Measurements from ENCODE around the gene DICER1.

DICER1 gene

DNA sequence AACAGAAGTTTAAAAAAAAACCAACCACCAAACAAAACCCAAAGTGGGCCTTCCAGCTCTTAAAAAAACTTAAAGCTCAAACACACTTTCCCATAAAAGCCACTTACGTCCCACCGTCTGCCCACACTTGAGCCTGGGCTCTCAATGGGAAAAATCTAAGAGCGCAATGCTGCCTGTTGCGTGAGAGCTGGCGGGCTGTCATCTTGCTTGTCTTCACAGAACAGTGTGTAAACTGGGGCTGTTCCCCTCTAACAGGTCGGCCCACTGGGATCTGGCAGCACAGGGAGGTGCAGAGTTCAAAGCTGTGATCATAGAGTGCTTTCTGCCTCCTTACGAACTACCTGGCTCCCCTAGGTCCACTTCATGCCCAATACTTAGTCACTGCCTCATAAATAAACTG is 80.0 kb downstream of the DICER1 start:
- Histone ChIP-seq H3K27me3 (replicated peaks; ENCODE audit: control insufficient read depth, insufficient read depth, low read length, poor library complexity, severe bottlenecking) (no peaks in the 10 kb centered on the region), H3K36me3 (ENCODE audit: control insufficient read depth, insufficient read depth, low read length) (no peaks in the 10 kb centered on the region), H3K27ac (ENCODE audit: insufficient read depth, low read length, poor library complexity, severe bottlenecking) (no peak overlapping the region), H3K4me1 (ENCODE audit: control insufficient read depth, insufficient read depth, low read length, poor library complexity, severe bottlenecking) (no peaks in the 10 kb centered on the region), H3K9me3 (ENCODE audit: control insufficient read depth, low read length) (no peaks in the 10 kb centered on the region), H3K4me3 (ENCODE audit: insufficient read depth, low read depth, low read length, poor library complexity, severe bottlenecking) (no peak overlapping the region)
- DNase-seq, result no peak

GRCh38 chr14:95075789-95076188 is 81.5 kb downstream of the DICER1 start:
- no peaks in the 10 kb centered on the region for H3K27me3 ChIP-seq (replicated peaks; ENCODE audit: control insufficient read depth, insufficient read depth, low read length, poor library complexity, severe bottlenecking)

DNA sequence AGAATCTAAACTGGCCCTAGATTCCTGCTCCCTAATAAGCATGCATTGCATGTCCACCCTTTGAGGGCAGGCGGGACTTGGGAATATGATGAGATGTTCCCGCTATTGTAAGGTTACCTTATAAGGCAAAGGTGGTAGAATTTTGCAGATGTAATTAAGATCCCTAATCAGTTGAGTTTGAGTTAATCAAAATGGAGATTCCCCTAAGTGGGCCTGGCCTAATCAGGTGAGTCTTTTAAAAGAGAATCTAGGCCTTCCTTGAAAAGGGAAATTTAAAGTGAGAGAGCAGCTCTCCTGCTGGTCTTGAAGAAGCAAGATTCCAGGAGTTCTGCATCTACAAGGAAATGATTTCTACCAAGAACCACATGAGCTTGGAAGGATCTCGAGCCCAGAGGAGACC is 83.4 kb downstream of the DICER1 start:
- Histone ChIP-seq H3K9me3 (ENCODE audit: control insufficient read depth, low read length) (no peaks in the 10 kb centered on the region), H3K4me3 (ENCODE audit: insufficient read depth, low read depth, low read length, poor library complexity, severe bottlenecking) (no peak overlapping the region), H3K27ac (ENCODE audit: insufficient read depth, low read length, poor library complexity, severe bottlenecking) (no peak overlapping the region), H3K36me3 (ENCODE audit: control insufficient read depth, insufficient read depth, low read length) (no peaks in the 10 kb centered on the region), H3K4me1 (ENCODE audit: control insufficient read depth, insufficient read depth, low read length, poor library complexity, severe bottlenecking) (no peaks in the 10 kb centered on the region), H3K27me3 (replicated peaks; ENCODE audit: control insufficient read depth, insufficient read depth, low read length, poor library complexity, severe bottlenecking) (no peaks in the 10 kb centered on the region)
- DNase-seq, result no peak

More at GRCh38 chr14:95075789-95076188, 81.5 kb downstream of the DICER1 start:
- no peak overlapping the region for H3K27ac ChIP-seq (ENCODE audit: insufficient read depth, low read length, poor library complexity, severe bottlenecking)
- no peaks in the 10 kb centered on the region for H3K4me1 ChIP-seq (ENCODE audit: control insufficient read depth, insufficient read depth, low read length, poor library complexity, severe bottlenecking)
- H3K9me3 ChIP-seq (ENCODE audit: control insufficient read depth, low read length), result no peaks in the 10 kb centered on the region
- no peak overlapping the region for H3K4me3 ChIP-seq (ENCODE audit: insufficient read depth, low read depth, low read length, poor library complexity, severe bottlenecking)
- no peak for DNase-seq
- H3K36me3 ChIP-seq (ENCODE audit: control insufficient read depth, insufficient read depth, low read length), result no peaks in the 10 kb centered on the region

GRCh38 chr14:95072310-95072905 is 84.9 kb downstream of the DICER1 start:
- H3K4me1 ChIP-seq (ENCODE audit: control insufficient read depth, insufficient read depth, low read length, poor library complexity, severe bottlenecking), result no peaks in the 10 kb centered on the region
- no peak for DNase-seq
- no peaks in the 10 kb centered on the region for H3K9me3 ChIP-seq (ENCODE audit: control insufficient read depth, low read length)
- H3K27ac ChIP-seq (ENCODE audit: insufficient read depth, low read length, poor library complexity, severe bottlenecking), result no peak overlapping the region
- no peaks in the 10 kb centered on the region for H3K27me3 ChIP-seq (replicated peaks; ENCODE audit: control insufficient read depth, insufficient read depth, low read length, poor library complexity, severe bottlenecking)
- H3K36me3 ChIP-seq (ENCODE audit: control insufficient read depth, insufficient read depth, low read length), result no peaks in the 10 kb centered on the region
- no peak overlapping the region for H3K4me3 ChIP-seq (ENCODE audit: insufficient read depth, low read depth, low read length, poor library complexity, severe bottlenecking)

DNA sequence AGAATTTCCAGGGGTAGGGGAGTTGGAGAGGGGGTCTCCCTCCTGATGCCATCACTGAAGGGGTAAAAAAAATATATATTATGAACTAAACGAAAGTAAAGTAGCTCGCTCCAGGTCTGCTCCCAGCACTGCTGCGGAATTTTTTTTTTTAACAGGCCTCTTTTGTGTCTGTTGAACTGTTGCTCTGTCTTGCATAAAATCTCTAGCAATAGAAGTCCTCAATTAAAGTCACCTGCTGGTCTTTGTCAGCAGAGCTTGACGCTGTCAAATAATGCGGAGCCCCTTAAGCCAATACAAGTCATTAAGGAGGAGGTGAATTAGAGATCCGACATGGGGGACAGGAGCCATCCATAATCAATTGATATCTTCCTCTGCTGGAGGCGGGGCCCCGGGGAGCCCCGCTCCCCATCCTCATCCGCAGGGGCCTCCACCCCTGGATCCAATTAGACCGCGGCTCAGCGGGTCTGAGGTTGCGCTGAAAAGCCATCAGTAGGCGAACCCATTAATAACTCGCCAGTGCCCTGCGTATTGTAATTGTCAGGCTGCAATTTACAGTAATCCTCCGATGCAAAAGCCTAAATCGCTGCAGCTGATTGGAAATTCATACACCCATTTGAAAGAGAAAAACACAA is 85.6 kb downstream of the DICER1 start:
- no peak overlapping the region for H3K4me3 ChIP-seq (ENCODE audit: insufficient read depth, low read depth, low read length, poor library complexity, severe bottlenecking)
- H3K4me1 ChIP-seq (ENCODE audit: control insufficient read depth, insufficient read depth, low read length, poor library complexity, severe bottlenecking), result no peaks in the 10 kb centered on the region
- H3K27ac ChIP-seq (ENCODE audit: insufficient read depth, low read length, poor library complexity, severe bottlenecking), result no peak overlapping the region
- no peak for DNase-seq
- H3K36me3 ChIP-seq (ENCODE audit: control insufficient read depth, insufficient read depth, low read length), result no peaks in the 10 kb centered on the region
- H3K9me3 ChIP-seq (ENCODE audit: control insufficient read depth, low read length), result no peaks in the 10 kb centered on the region
- H3K27me3 ChIP-seq (replicated peaks; ENCODE audit: control insufficient read depth, insufficient read depth, low read length, poor library complexity, severe bottlenecking), result no peaks in the 10 kb centered on the region

DNA sequence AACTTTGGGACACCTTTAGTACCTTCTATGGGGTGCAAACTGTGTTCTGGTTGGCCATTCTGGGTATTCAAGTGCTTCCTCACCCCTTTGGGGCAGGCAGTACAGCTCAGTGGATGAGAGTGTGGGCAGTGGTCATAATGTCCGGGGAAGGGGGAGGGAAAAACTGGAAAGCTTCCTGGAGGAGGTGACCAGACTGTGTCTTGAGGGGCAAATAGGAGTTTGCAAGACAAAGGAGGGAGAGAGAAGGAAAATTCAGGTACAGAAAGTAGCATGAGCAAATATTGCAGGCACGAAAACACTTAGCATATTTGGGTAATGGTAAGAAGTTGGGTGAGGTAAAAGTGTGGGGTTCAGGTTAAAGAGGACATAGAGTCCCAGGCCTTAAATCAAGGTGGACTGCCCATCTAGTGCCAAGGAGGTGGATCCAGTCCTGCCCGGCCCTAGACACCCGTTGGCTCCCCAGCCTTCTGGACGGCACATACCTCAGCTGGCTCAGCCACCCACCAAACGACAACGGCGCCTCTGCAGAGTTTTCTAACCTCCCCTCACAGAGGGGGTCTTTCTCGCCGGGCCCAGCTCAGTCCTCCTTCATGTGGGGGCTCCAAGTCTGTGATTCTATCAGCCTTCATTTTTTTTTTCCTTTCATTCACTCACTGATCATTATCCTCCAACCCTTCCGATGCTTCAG is 86.4 kb downstream of the DICER1 start:
- no peaks in the 10 kb centered on the region for H3K36me3 ChIP-seq (ENCODE audit: control insufficient read depth, insufficient read depth, low read length)

DNA sequence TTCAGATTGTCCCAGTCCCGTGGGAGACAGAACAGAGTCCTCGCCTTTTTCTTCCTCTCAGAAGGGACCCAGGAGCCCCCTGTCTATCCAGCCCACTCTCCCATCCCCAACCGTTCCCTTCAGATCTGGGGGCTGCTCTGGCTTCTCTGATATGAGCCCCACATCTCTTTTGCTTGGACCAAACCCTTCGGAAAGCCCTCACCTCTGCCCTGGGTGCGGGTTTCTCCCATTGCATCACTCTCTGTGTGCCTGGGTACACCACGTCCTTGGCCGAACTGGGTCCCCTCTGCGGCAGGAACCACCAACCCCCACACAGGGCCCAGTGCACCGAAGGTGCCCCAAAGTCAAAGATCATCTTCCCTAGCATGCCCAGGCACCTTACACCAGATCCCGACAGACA is 87.8 kb downstream of the DICER1 start:
- Histone ChIP-seq H3K9me3 (ENCODE audit: control insufficient read depth, low read length) (no peaks in the 10 kb centered on the region), H3K4me3 (ENCODE audit: insufficient read depth, low read depth, low read length, poor library complexity, severe bottlenecking) (no peak overlapping the region), H3K27me3 (replicated peaks; ENCODE audit: control insufficient read depth, insufficient read depth, low read length, poor library complexity, severe bottlenecking) (no peaks in the 10 kb centered on the region), H3K4me1 (ENCODE audit: control insufficient read depth, insufficient read depth, low read length, poor library complexity, severe bottlenecking) (no peaks in the 10 kb centered on the region), H3K27ac (ENCODE audit: insufficient read depth, low read length, poor library complexity, severe bottlenecking) (no peak overlapping the region), H3K36me3 (ENCODE audit: control insufficient read depth, insufficient read depth, low read length) (no peaks in the 10 kb centered on the region)
- no peak for DNase-seq

More for the DNA sequence above, 86.4 kb downstream of the DICER1 start:
- no peaks in the 10 kb centered on the region for H3K27me3 ChIP-seq (replicated peaks; ENCODE audit: control insufficient read depth, insufficient read depth, low read length, poor library complexity, severe bottlenecking)
- no peak overlapping the region for H3K27ac ChIP-seq (ENCODE audit: insufficient read depth, low read length, poor library complexity, severe bottlenecking)
- no peak overlapping the region for H3K4me3 ChIP-seq (ENCODE audit: insufficient read depth, low read depth, low read length, poor library complexity, severe bottlenecking)
- no peak for DNase-seq
- H3K9me3 ChIP-seq (ENCODE audit: control insufficient read depth, low read length), result no peaks in the 10 kb centered on the region
- no peaks in the 10 kb centered on the region for H3K4me1 ChIP-seq (ENCODE audit: control insufficient read depth, insufficient read depth, low read length, poor library complexity, severe bottlenecking)

DNA sequence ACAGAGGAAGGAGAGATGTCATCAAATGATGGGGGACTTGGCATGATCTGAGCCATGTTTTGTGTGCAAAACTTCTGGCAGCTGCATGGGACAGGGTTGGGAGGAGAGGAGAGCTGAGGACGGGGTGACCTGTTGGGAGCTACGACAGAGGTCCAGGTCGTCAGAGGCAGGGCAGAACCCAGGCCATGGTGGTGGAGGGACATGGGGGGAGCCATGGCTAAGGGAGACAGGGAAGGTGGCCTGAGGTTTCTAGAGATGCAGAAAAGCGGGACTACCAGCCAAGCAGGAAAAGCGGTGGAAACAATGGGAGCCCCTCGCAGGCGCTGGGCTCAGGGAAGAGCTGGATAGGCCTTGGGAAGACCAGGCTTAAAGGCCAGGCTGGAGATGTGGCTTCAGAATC is 88.3 kb downstream of the DICER1 start:
- Histone ChIP-seq H3K4me1 (ENCODE audit: control insufficient read depth, insufficient read depth, low read length, poor library complexity, severe bottlenecking) (no peaks in the 10 kb centered on the region), H3K27me3 (replicated peaks; ENCODE audit: control insufficient read depth, insufficient read depth, low read length, poor library complexity, severe bottlenecking) (no peaks in the 10 kb centered on the region), H3K36me3 (ENCODE audit: control insufficient read depth, insufficient read depth, low read length) (no peaks in the 10 kb centered on the region), H3K9me3 (ENCODE audit: control insufficient read depth, low read length) (no peaks in the 10 kb centered on the region), H3K27ac (ENCODE audit: insufficient read depth, low read length, poor library complexity, severe bottlenecking) (no peak overlapping the region), H3K4me3 (ENCODE audit: insufficient read depth, low read depth, low read length, poor library complexity, severe bottlenecking) (no peak overlapping the region)
- no peak for DNase-seq

GRCh38 chr14:95068521-95068920 is 88.8 kb downstream of the DICER1 start:
- Histone ChIP-seq H3K4me3 (ENCODE audit: insufficient read depth, low read depth, low read length, poor library complexity, severe bottlenecking) (no peak overlapping the region), H3K27ac (ENCODE audit: insufficient read depth, low read length, poor library complexity, severe bottlenecking) (no peak overlapping the region), H3K27me3 (replicated peaks; ENCODE audit: control insufficient read depth, insufficient read depth, low read length, poor library complexity, severe bottlenecking) (no peaks in the 10 kb centered on the region)

GRCh38 chr14:95068080-95068479 is 89.2 kb downstream of the DICER1 start:
- no peak overlapping the region for H3K27ac ChIP-seq (ENCODE audit: insufficient read depth, low read length, poor library complexity, severe bottlenecking)
- no peaks in the 10 kb centered on the region for H3K27me3 ChIP-seq (replicated peaks; ENCODE audit: control insufficient read depth, insufficient read depth, low read length, poor library complexity, severe bottlenecking)
- no peak for DNase-seq
- H3K4me1 ChIP-seq (ENCODE audit: control insufficient read depth, insufficient read depth, low read length, poor library complexity, severe bottlenecking), result no peaks in the 10 kb centered on the region
- H3K9me3 ChIP-seq (ENCODE audit: control insufficient read depth, low read length), result no peaks in the 10 kb centered on the region
- H3K4me3 ChIP-seq (ENCODE audit: insufficient read depth, low read depth, low read length, poor library complexity, severe bottlenecking), result no peak overlapping the region
- no peaks in the 10 kb centered on the region for H3K36me3 ChIP-seq (ENCODE audit: control insufficient read depth, insufficient read depth, low read length)

More at GRCh38 chr14:95068521-95068920, 88.8 kb downstream of the DICER1 start:
- Histone ChIP-seq H3K9me3 (ENCODE audit: control insufficient read depth, low read length) (no peaks in the 10 kb centered on the region), H3K4me1 (ENCODE audit: control insufficient read depth, insufficient read depth, low read length, poor library complexity, severe bottlenecking) (no peaks in the 10 kb centered on the region), H3K36me3 (ENCODE audit: control insufficient read depth, insufficient read depth, low read length) (no peaks in the 10 kb centered on the region)
- DNase-seq, result no peak

All from effector memory CD4-positive, alpha-beta T cell (primary cell).